H1 (cell line): Measurements from ENCODE around the gene EXOSC10. TPM values are rescaled to one million over a fixed set of nuclear protein-coding genes. Genes with fewer than 3 reads are reported as not detected.

Experiments
- BCL11A ChIP-seq, 2 experiments: IDR thresholded peaks; one replicate each; pipeline ENCODE4 v1.6.1; 2011; ENCODE audit warnings: low read depth in 2 of 2, low read length in 2 of 2, mild to moderate bottlenecking in 2 of 2
- CBX5 ChIP-seq: fragments of 300-800, 300-1000 bp; sonication (generic); IDR thresholded peaks from 2 replicates; pipeline ENCODE4 v1.7.1; 2016; ENCODE audit warnings: antibody characterized with exemption, low read length, low read depth
- GTF2F1 ChIP-seq: IDR thresholded peaks from 2 replicates; pipeline ENCODE4 v1.6.1; 2012; ENCODE audit warnings: low read depth, low read length, improper control_type of control experiment, borderline replicate concordance
- HDAC2 ChIP-seq, 2 experiments: fragments of 300-600 bp in 1 of 2; sonication (generic) in 1 of 2; IDR thresholded peaks; 2 replicates each; pipeline ENCODE4 v1.6.1; 2011 to 2012; ENCODE audit warnings: low read depth in 2 of 2, low read length in 2 of 2, mild to moderate bottlenecking in 2 of 2, moderate library complexity in 2 of 2, borderline replicate concordance in 1 of 2, inconsistent platforms in 1 of 2
- TCF12 ChIP-seq: IDR thresholded peaks from 2 replicates; pipeline ENCODE4 v1.6.1; 2011; ENCODE audit warnings: low read depth, mild to moderate bottlenecking, low read length
- polyA plus RNA-seq, 7 experiments: library from polyadenylated mRNA; depleted of rRNA in 3 of 7; stranded (reverse) in 5 of 7; unstranded in 2 of 7; fragments of >200 nt in 5 of 7; fragments of 200-250 nt in 2 of 7; gene quantifications; 1 replicate in 5 of 7; 2 replicates in 1 of 7; 4 replicates in 1 of 7; pipeline versions ENCODE4 v1.2.1 to v1.2.3, GENCODE V29; 2011 to 2013; ENCODE audit warnings: missing spikeins in 2 of 7, mixed read lengths in 2 of 7
- total RNA-seq: library from RNA; stranded (reverse); fragmentation: NEBNext Ultra II Directional; extraction: Animal tissue kit (Norgen Biotek cat#: 25700); gene quantifications from 2 replicates; pipeline ENCODE4 v1.2.1, GENCODE V29; 2021

EXOSC10 gene
- total and polyA plus RNA-seq, 2 of the 8 experiments (the other 6 are each of a cell fraction or from before 2014, with no cell fraction given) = 57.9 to 86.1 TPM

DNA sequence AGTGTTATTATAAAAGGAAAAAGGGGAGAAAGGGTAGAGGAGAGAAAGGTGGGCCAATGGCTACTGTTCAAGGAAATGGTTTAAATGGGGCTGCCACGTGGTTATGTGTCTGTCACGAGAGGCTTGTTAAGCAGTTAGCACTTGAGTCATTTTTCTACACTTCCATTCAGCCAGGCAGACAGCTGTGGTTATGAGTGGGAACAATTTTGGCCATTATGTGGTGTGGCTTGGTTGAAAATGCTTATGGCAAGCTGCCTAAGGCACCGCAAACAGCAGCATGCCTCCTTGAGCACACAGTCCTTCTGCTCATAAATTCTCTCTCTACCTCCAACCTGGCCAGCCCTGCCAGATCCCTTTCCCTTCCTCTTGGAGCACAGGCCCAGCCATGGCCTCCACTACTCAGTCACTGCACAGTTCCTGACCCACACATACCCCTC lies 36.7 kb downstream of the EXOSC10 start (continued):
- TF ChIP-seq TCF12 = no peak
- no peak for TF ChIP-seq BCL11A (IDR thresholded peaks at IDR 0.05; ENCODE audit: low read depth in 2 of 2, low read length in 2 of 2)
- no peak for TF ChIP-seq GTF2F1
- TF ChIP-seq HDAC2 (IDR thresholded peaks at IDR 0.05; ENCODE audit: borderline replicate concordance in 1 of 2, low read depth in 2 of 2, low read length in 2 of 2) = no peak
- TF ChIP-seq CBX5 = no peak
